Nephron (organoid): Measurements from ENCODE around the gene CALHM6.

ENCODE experiments used
- H3K27ac Mint-ChIP-seq, 3 experiments: 2 replicates each; pipeline ENCODE4 v1.8.0; 2020; ENCODE audit warnings: mixed read lengths in 3 of 3, mild to moderate bottlenecking in 2 of 3, moderate library complexity in 1 of 3
- H3K27me3 Mint-ChIP-seq: 2 replicates; pipeline ENCODE4 v1.8.0; 2021; ENCODE audit warnings: low read depth, mild to moderate bottlenecking, moderate library complexity, mixed read lengths
- H3K36me3 Mint-ChIP-seq: 2 replicates; pipeline ENCODE4 v1.8.0; 2020; ENCODE audit warnings: low read depth, mixed read lengths
- H3K4me1 Mint-ChIP-seq: 2 replicates; pipeline ENCODE4 v1.8.0; 2020; ENCODE audit warnings: mixed read lengths
- H3K4me3 Mint-ChIP-seq, 3 experiments: 2 replicates each; pipeline ENCODE4 v1.8.0; 2020; ENCODE audit warnings: mild to moderate bottlenecking in 3 of 3, mixed read lengths in 3 of 3, moderate library complexity in 2 of 3
- H3K9me3 Mint-ChIP-seq: 2 replicates; pipeline ENCODE4 v1.8.0; 2020; ENCODE audit warnings: mixed read lengths
- TF ChIP-seq, protein P1 (sequence below), 3 experiments: fragments of 200-600 bp; sonication (generic); IDR thresholded peaks; one replicate each; pipeline ENCODE4 v1.5.0; 2021; ENCODE audit warnings: antibody characterized with exemption in 3 of 3; ENCODE audit not compliant: unreplicated experiment in 3 of 3

The CALHM6 gene

DNA sequence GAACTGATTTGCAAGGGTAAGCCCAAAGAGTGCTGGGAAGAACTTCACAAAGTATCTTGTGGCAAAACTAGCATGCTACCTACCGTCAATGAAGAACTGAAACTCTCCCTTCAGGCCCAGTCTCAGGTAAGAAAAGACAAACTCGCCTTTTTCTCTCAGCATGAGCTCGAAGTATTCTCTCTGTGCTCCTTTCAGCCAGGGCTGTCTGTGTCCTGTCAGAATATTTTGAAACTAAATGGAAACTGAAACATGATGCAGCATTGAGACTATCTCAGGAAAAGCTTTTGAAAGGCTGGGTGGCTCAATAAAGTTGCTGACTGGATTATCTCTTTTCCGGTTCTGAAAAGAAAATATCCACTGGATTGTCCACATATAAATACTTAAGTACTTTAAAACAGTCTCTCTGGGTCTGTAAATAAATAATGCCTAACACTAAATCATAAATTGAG lies 51.0 kb downstream of the CALHM6 start:
- TF ChIP-seq, protein P1, sequence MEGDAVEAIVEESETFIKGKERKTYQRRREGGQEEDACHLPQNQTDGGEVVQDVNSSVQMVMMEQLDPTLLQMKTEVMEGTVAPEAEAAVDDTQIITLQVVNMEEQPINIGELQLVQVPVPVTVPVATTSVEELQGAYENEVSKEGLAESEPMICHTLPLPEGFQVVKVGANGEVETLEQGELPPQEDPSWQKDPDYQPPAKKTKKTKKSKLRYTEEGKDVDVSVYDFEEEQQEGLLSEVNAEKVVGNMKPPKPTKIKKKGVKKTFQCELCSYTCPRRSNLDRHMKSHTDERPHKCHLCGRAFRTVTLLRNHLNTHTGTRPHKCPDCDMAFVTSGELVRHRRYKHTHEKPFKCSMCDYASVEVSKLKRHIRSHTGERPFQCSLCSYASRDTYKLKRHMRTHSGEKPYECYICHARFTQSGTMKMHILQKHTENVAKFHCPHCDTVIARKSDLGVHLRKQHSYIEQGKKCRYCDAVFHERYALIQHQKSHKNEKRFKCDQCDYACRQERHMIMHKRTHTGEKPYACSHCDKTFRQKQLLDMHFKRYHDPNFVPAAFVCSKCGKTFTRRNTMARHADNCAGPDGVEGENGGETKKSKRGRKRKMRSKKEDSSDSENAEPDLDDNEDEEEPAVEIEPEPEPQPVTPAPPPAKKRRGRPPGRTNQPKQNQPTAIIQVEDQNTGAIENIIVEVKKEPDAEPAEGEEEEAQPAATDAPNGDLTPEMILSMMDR (IDR thresholded peaks at IDR 0.05; ENCODE audit: unreplicated experiment in 3 of 3), result no peak
- no peaks in the 10 kb centered on the region for H3K36me3 Mint-ChIP-seq
- H3K4me1 Mint-ChIP-seq, result peaks cover 14% of the 10 kb centered on the region
- peak overlapping the region; percentile 56 to 69 (median 64) for H3K4me3 Mint-ChIP-seq
- peaks cover 21% of the 10 kb centered on the region for H3K9me3 Mint-ChIP-seq
- no peaks in the 10 kb centered on the region for H3K27me3 Mint-ChIP-seq
- peak overlapping the region; percentile 59 to 93 (median 90) for H3K27ac Mint-ChIP-seq

DNA sequence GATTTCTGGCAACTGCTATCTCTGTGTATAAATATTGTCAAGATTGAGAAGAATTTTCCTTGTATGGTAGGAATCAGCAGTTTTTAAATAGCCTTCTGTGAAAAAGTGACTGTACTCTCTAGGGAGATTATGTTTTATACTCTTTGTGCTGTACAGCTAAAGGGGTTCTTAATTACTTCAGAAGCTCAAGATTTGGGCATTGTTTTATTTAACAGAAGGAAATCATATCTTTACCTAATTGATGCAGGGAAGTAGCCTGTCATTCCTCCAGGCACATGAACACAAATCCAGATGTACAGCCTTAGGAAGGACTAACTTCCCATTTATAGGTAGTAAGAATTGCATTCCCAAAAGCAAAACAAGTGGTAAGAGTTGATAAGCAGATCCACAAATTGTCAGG lies 51.6 kb downstream of the CALHM6 start:
- Mint-ChIP-seq H3K9me3 (peaks cover 17% of the 10 kb centered on the region), H3K4me1 (peaks cover 14% of the 10 kb centered on the region), H3K36me3 (no peaks in the 10 kb centered on the region), H3K27me3 (no peaks in the 10 kb centered on the region), H3K27ac (peak overlapping the region; percentile 59 to 93 (median 90)), H3K4me3 (peak overlapping the region; percentile 40 to 64 (median 56))
- TF ChIP-seq, protein P1 (IDR thresholded peaks at IDR 0.05; ENCODE audit: unreplicated experiment in 3 of 3), result no peak
